Activated CD4-positive, CD25-positive, alpha-beta regulatory T cell treated with anti-CD3 and anti-CD28 coated beads, Interleukin-2, amount 50 U/mL, for 24 hours (primary cell): Measurements from ENCODE around the gene SSH2.
"Not testable (repeated sequence)": the region's sequence is repeated elsewhere in the genome, so short reads cannot be mapped to it uniquely, and the experiment has no call there.

ENCODE experiments used
- ATAC-seq, 2 donors: fragments of 150-1000 bp; cut with Tn5 transposase; one replicate each; pipeline ENCODE4 v1.10.0; 2021; ENCODE audit warnings: mild to moderate bottlenecking in 1 of 2, moderate library complexity in 1 of 2

The SSH2 gene

GRCh38 chr17:29929533-29930408 lies at the start of gene SSH2:
SSH2 (minus strand) TSS chr17:29930228; CDS start chr17:29930000, 228 bp downstream.
- ATAC-seq = peak; percentile 74 to 79

- ATAC-seq = no peak
Observed at GRCh38 chr17:29977836-29978235, 47.8 kb upstream of the SSH2 start.

- ATAC-seq = no peak
Observed at GRCh38 chr17:29973005-29973404, 43.0 kb upstream of the SSH2 start.

GRCh38 chr17:29972277-29972676 lies 42.2 kb upstream of the SSH2 start:
- ATAC-seq = no peak

- no peak for ATAC-seq
Observed at GRCh38 chr17:29968271-29968670, 38.2 kb upstream of the SSH2 start.

GRCh38 chr17:29962656-29963055 lies 32.6 kb upstream of the SSH2 start:
- ATAC-seq = no peak

GRCh38 chr17:29959658-29960337 lies 29.8 kb upstream of the SSH2 start:
- no peak for ATAC-seq

GRCh38 chr17:29958947-29959657 lies 29.1 kb upstream of the SSH2 start:
- no peak for ATAC-seq

GRCh38 chr17:29957488-29957887 lies 27.5 kb upstream of the SSH2 start:
- ATAC-seq = not testable (repeated sequence)

GRCh38 chr17:29956225-29956624 lies 26.2 kb upstream of the SSH2 start:
- no peak for ATAC-seq

- ATAC-seq = no peak
Observed at GRCh38 chr17:29954405-29954804, 24.4 kb upstream of the SSH2 start.

GRCh38 chr17:29949696-29950095 lies 19.7 kb upstream of the SSH2 start:
- ATAC-seq = no peak

- ATAC-seq = no peak
Observed at GRCh38 chr17:29948448-29949215, 18.6 kb upstream of the SSH2 start.

- no peak for ATAC-seq
Observed at GRCh38 chr17:29945281-29945680, 15.3 kb upstream of the SSH2 start.

- no peak for ATAC-seq
Observed at GRCh38 chr17:29941334-29941733, 11.3 kb upstream of the SSH2 start, which contains the start of gene EFCAB5. EFCAB5 (plus strand) TSS chr17:29941634; CDS start chr17:29941797, 163 bp downstream.

- ATAC-seq = no peak
Observed at GRCh38 chr17:29936724-29937123, 6.7 kb upstream of the SSH2 start.

GRCh38 chr17:29935909-29936308 lies 5.9 kb upstream of the SSH2 start:
- not testable (repeated sequence) for ATAC-seq

GRCh38 chr17:29933379-29933778 lies 3.4 kb upstream of the SSH2 start:
- ATAC-seq = no peak

- ATAC-seq = peak; percentile 70 to 75
Observed at GRCh38 chr17:29931231-29931932, 1.4 kb upstream of the SSH2 start.

GRCh38 chr17:29930409-29931010 lies 482 bp upstream of the SSH2 start:
- peak; percentile 12 for ATAC-seq

- no peak for ATAC-seq
Observed at GRCh38 chr17:29929006-29929532, 959 bp downstream of the SSH2 start.
